LNCAP (cell line): ENCODE results near the gene BTBD19.

Source experiments
- CTCF ChIP-seq: fragments of 450-650 bp; IDR thresholded peaks from 2 replicates; pipeline ENCODE4 v1.5.1; 2017; ENCODE audit warnings: mild to moderate bottlenecking

The BTBD19 gene

GRCh38 chr1:44811234-44811633, 2.9 kb downstream of the BTBD19 start:
- TF ChIP-seq CTCF: no peak

DNA sequence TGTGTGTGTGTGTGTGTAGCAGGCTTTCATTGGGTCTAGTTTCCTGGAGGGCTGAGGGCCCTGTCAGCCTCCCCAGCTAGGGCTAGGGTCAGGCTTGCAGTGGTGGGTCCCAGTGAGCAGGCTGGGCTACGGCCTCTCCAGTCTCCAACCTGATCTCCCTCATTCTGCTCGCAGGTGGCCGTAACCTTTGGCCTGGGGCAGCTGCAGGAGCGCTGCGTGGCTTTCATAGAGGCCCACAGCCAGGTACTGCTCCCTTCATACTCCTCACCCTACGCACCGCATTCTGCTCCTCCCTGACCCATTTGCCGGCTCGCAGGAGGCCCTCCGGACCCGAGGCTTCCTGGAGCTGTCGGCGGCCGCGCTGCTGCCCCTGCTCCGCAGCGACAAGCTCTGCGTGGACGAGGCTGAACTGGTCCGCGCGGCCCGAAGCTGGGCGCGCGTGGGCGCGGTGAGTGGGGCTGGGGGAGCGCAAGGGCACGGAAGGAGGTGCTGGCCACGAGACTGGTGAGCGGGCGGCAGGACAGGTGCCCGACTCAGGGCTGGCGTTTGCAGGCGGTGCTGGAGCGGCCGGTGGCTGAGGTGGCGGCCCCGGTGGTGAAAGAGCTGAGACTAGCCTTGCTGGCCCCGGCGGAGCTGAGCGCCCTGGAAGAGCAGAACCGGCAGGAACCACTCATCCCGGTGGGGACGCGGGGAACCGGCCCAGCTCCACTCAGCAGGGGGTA, 4.7 kb downstream of the BTBD19 start:
- no peak for TF ChIP-seq CTCF

DNA sequence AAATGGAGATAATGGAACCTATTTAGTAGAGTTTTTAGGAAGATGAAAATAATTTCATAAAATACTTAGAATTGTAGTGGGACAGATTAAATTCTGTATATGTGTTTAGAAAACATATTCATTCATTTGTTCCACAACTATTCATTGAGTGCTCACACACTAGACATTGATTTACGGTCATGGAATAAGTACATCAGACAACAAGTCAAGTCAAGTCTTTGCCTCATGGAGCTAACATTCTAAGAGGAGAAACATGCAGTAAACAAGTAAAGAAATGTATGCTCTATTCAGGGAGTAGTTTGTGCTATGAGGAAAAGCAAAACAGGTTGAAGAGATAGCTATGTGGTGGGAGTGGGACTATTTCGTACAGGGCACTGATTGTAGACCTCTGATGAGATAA, 9.0 kb downstream of the BTBD19 start:
- TF ChIP-seq CTCF: no peak

DNA sequence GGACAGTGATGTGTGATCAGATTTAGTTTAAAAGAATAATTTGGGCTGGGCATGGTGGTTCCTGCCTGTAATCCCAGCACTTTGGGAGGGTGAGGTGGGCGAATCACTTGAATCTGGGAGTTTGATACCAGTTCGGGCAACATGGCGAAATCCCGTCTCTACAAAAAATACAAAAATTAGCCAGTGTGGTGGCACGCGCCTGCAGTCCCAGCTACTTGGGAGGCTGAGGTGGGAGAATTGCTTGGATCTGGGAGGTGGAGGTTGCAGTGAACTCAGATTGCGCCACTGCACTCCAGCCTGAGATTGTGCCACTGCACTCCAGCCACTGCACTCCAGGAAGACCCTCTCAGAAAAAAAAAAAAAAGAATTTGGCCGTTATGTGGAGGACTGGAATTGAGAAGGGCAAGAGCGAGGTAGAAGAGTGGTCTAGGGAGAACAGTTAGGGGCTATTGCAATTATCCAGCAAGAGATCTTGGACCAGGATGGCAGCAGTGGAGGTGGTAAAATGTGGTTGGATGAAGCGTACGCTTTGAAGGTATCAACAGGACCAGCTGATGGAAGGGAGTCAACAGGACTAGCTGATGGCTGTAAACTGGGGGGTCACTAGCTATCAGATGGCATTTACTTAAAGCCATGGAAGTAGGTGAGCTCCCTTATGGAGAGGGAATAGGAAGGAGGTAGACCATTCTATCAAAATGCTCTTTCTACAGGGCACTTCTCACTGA, 9.6 kb downstream of the BTBD19 start:
- no peak for TF ChIP-seq CTCF

- TF ChIP-seq CTCF: peak; percentile 12; the same call in 1 of the 2 replicates
These were observed 10.9 kb downstream of the BTBD19 start for GRCh38 chr1:44819196-44819607.

DNA sequence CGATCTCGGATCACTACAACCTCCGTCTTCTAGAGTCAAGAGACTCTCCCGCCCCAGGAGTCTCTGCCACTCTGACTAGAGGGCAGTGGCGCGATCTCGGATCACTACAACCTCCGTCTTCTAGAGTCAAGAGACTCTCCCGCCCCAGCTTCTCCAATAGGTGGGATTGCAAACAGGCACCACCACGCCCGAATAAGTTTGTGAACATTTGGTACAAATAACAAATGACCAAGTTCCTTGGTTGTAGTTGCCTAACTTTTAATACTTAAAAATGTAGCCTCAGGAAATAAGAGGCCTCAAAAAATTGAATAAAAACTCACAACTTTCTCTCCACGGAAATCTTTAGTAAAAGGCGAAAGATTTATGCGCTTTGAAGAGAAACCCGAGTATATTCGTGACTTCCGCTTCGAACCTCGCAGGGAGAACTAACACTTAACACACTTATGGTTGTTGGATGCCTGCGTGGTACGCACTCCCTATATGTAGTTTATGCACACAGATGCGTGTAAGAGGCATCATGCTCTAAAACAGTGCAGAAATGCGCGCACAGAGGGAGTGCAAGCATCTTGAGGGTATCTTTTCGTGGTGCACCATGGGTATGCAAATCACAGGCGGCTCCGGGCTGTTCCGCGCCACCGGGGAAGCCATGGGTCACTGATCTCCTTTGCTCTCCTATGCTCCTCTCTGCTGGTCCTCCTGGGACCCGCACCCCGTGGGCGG, 11.4 kb downstream of the BTBD19 start:
- no peak for TF ChIP-seq CTCF

DNA sequence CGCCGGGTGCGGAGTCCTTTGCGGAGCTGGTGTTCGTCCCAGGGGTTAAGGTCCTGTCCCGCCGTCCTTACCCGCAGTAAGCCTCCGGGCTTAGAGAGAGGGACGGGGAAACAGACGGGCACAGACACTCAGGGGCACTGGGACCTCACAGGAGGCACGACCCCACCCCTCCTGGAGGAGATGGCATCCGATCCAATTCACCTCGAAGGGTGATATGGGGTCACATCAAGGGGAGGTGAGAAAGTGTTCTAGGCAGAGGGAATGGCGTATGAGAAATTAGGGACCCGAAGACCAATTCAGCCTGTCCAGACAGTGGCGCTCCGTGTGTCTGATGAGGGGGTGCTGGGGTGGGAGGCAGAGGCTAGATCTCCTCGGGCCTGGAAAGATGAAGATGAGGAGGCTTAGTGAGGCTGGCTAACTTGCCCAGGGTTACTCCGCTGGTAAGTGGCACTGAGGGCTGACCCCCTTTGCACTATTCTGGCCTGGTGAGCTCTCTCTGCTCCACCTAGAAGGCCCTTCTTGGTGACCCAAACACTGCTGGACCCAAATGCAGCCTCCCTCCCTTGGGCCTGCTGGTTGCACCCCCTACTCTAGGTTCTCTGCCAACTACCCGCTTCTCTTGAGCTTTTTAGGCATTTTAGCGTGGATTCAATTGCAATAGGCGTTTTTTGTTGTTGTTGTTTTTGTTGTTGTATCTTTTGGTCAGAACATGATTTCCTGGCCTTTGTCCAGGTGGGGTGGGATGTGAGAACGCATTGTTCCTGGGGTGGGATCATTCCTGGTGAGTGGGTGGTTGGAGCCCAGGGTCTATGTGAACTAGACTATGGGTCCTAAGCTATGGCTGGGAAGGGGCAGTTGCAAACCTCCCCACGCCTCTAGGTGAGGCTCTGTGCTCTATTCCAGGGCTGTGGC, 12.3 kb downstream of the BTBD19 start:
- no peak for TF ChIP-seq CTCF
